A549 (cell line): ENCODE measurements around the gene ANXA9. TPM values are rescaled to one million over a fixed set of nuclear protein-coding genes. Genes with fewer than 3 reads are reported as not detected.

Experiments used
- ATAC-seq, 2 experiments: fragments of 200-7000 bp in 1 of 2; fragments of >200 bp in 1 of 2; cut with Nextera tagmentation in 1 of 2; cut with Tn5 transposase in 1 of 2; 3 replicates each; pipeline versions ENCODE4 v1.8.0 to v1.9.1; 2018 to 2020; ENCODE audit warnings: mild to moderate bottlenecking in 1 of 2, moderate library complexity in 1 of 2
- CTCF ChIA-PET: fragments of 300-600 bp; sonication (Branson Sonifier 250); formaldehyde crosslinking; extraction: SDS; loops from one replicate; lab custom pipeline; 2021; ENCODE audit warnings: antibody characterized with exemption, inconsistent platforms; lab: Yijun Ruan, JAX
- POLR2A ChIA-PET: fragments of 350-600 bp; formaldehyde crosslinking; extraction: SDS; loops from one replicate; lab custom pipeline; 2021; ENCODE audit warnings: antibody characterized with exemption, inconsistent platforms; lab: Yijun Ruan, JAX
- DNase-seq, 2 experiments: peaks; one replicate each; pipeline versions ENCODE4 v3.0.0 to v3.0.0-alpha.2; 2011 to 2016; ENCODE audit warnings: low read depth in 1 of 2, low spot score in 1 of 2
- FAIRE-seq: peaks from 2 replicates; lab custom pipeline; 2011; peaks lifted over from hg19 to GRCh38; lab: Jason Lieb, UNC
- H3K27ac ChIP-seq, 2 experiments: fragments of >200 bp; sonication (Bioruptor Twin); formaldehyde crosslinking; 3 replicates each; pipeline ENCODE4 v1.5.1; 2016 to 2017
- H3K4me1 ChIP-seq: fragments of >200 bp; sonication (Bioruptor Twin); formaldehyde crosslinking; 3 replicates; pipeline ENCODE4 v1.6.1; 2016
- H3K4me2 ChIP-seq: fragments of >200 bp; sonication (Bioruptor Twin); formaldehyde crosslinking; 3 replicates; pipeline ENCODE4 v1.6.1; 2016
- H3K4me3 ChIP-seq: fragments of >200 bp; sonication (Bioruptor Twin); formaldehyde crosslinking; 3 replicates; pipeline ENCODE4 v1.5.1; 2016
- H3K9me3 ChIP-seq: fragments of >200 bp; sonication (Bioruptor Twin); formaldehyde crosslinking; 3 replicates; pipeline ENCODE4 v1.6.1; 2016
- CHD4 ChIP-seq: fragments of 200-600 bp; sonication (generic); IDR thresholded peaks from 2 replicates; pipeline ENCODE4 v1.6.1; 2016; ENCODE audit warnings: antibody characterized with exemption, mild to moderate bottlenecking, borderline replicate concordance
- CTCF ChIP-seq: fragments of >200 bp; sonication (Bioruptor Twin); formaldehyde crosslinking; IDR thresholded peaks from 3 replicates; pipeline ENCODE4 v1.5.1; 2016
- ESRRA ChIP-seq: fragments of 150-350 bp; IDR thresholded peaks from 2 replicates; pipeline ENCODE4 v1.6.1; 2014; ENCODE audit warnings: mild to moderate bottlenecking, low read length, borderline replicate concordance
- HOXB5 ChIP-seq: fragments of 250-450 bp; sonication (Bioruptor Pico); IDR thresholded peaks from 2 replicates; pipeline ENCODE4 v1.5.0; 2020; ENCODE audit warnings: mild to moderate bottlenecking, moderate library complexity
- KDM1A ChIP-seq: fragments of 200-600 bp; sonication (generic); IDR thresholded peaks from 2 replicates; pipeline ENCODE4 v1.6.1; 2016; ENCODE audit warnings: low read depth, mild to moderate bottlenecking
- NFE2L2 ChIP-seq: fragments of 150-350 bp; conservative IDR thresholded peaks from 2 replicates; pipeline ENCODE4 v1.6.1; 2014; ENCODE audit warnings: low read length
- POLR2A ChIP-seq: IDR thresholded peaks from 2 replicates; pipeline ENCODE4 v1.6.1; 2012; ENCODE audit warnings: mild to moderate bottlenecking, low read length
- RNF2 ChIP-seq: fragments of 200-600 bp; sonication (generic); IDR thresholded peaks from 2 replicates; pipeline ENCODE4 v1.6.1; 2016; ENCODE audit warnings: low read depth, mild to moderate bottlenecking, antibody characterized with exemption, moderate library complexity, borderline replicate concordance
- TP53 ChIP-seq: fragments of 250-450 bp; sonication (Bioruptor Pico); IDR thresholded peaks from 2 replicates; pipeline ENCODE4 v1.5.0; 2021; ENCODE audit warnings: mild to moderate bottlenecking, moderate library complexity
- WGBS: methylation state at CpG from one replicate; pipeline ENCODE4 v1.1.6; 2017; ENCODE audit errors: missing lambda C conversion rate; 5-methylcytosine and 5-hydroxymethylcytosine counted together
- polyA plus RNA-seq, 4 experiments: library from polyadenylated mRNA; depleted of rRNA in 3 of 4; stranded (reverse); fragments of >200 nt; fragmentation: RNase III in 1 of 4; extraction: RNeasy Plus Mini Kit Qiagen cat#74134 plus additional on column Dnase treatment in 1 of 4; gene quantifications; 2 replicates in 3 of 4; 3 replicates in 1 of 4; pipeline ENCODE4 v1.2.3, GENCODE V29; 2011 to 2017
- small RNA-seq, 6 experiments: library from RNA; depleted of rRNA; stranded (forward); fragments of <200 nt; gene quantifications; one replicate each; pipeline ENCODE3, GENCODE V24; 2012
- TF ChIP-seq, protein P1 (sequence below): IDR thresholded peaks from 2 replicates; pipeline ENCODE4 v1.6.1; 2012; ENCODE audit warnings: low read depth, borderline replicate concordance
- TF ChIP-seq, protein P2 (sequence below): fragments of 450-650 bp; IDR thresholded peaks from 2 replicates; pipeline ENCODE4 v1.6.1; 2014; ENCODE audit warnings: antibody characterized with exemption

The ANXA9 gene
- polyA plus RNA-seq, 2 of the 4 experiments (the other 2 are of a cell fraction), result 2.1 to 2.2 TPM

DNA sequence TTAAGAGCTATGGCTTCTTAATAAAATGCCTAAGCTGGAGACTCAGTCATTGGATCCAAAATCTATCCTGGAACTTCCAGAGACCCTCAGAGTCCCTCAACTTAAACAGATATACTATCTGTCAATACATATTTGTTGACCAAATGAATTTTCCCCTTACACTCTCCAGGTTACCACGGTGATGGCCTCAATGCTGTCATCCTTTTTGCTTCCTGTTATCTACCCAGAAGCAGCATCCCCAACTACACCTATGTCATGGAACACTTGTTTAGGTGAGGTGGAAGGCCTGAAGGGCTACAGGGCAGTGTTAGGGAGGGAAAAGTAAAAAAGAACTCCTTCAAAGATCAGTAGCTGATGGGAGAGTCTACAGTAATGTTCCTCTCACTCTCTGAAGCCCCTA is 61.1 kb downstream of the ANXA9 start:
- CTCF ChIA-PET, result interaction anchor here (0.7 to 2.8 kb wide), 6 partner anchors 16 to 212 kb away, joined by 3 to 14 read pairs (median 3); partner anchors contain the start of genes CDC42SE1 and MLLT11

More for the DNA sequence above, 61.1 kb downstream of the ANXA9 start:
- POLR2A ChIA-PET, result interaction anchor here (0.6 kb wide), 1 partner anchor 287 kb away, joined by 4 read pairs; no protein-coding TSS in a partner anchor
- no peak for FAIRE-seq
- H3K4me1 ChIP-seq, result peaks cover 5% of the 10 kb centered on the region; the same call in 1 of the 3 replicates
- no peak overlapping the region for H3K27ac ChIP-seq
- H3K4me3 ChIP-seq, result no peak overlapping the region
- DNase-seq, result no peak
- H3K4me2 ChIP-seq, result no peak overlapping the region
- H3K9me3 ChIP-seq, result no peaks in the 10 kb centered on the region
- 93% methylated on average over 1 of the region's 1 CpG for WGBS
- no peak for ATAC-seq
- TF ChIP-seq, protein P1, sequence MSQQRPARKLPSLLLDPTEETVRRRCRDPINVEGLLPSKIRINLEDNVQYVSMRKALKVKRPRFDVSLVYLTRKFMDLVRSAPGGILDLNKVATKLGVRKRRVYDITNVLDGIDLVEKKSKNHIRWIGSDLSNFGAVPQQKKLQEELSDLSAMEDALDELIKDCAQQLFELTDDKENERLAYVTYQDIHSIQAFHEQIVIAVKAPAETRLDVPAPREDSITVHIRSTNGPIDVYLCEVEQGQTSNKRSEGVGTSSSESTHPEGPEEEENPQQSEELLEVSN, result no peak
- no peak for TF ChIP-seq TP53 (CRISPR knock-in tag)
- TF ChIP-seq RNF2, result no peak
- no peak for TF ChIP-seq KDM1A
- no peak for TF ChIP-seq CTCF
- no peak for TF ChIP-seq CHD4
- no peak for TF ChIP-seq HOXB5 (CRISPR knock-in tag)
- TF ChIP-seq ESRRA, result no peak
- TF ChIP-seq, protein P2, sequence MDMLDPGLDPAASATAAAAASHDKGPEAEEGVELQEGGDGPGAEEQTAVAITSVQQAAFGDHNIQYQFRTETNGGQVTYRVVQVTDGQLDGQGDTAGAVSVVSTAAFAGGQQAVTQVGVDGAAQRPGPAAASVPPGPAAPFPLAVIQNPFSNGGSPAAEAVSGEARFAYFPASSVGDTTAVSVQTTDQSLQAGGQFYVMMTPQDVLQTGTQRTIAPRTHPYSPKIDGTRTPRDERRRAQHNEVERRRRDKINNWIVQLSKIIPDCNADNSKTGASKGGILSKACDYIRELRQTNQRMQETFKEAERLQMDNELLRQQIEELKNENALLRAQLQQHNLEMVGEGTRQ, result no peak
- TF ChIP-seq NFE2L2, result no peak
- TF ChIP-seq POLR2A, result no peak

Small RNA genes lying within 50 kb of the gene (small RNA-seq; reads per million reads assigned to genes)
- gene RNU6-884P, result 0 to 2.1 (median 0.42) reads per million in 6 experiments

Other genes with a start within 250 kb of the ANXA9 start
- gene CTSS, start 216.5 kb upstream of the ANXA9 start, polyA plus RNA-seq (2011; rRNA removed), result 29.6 and 33.9 TPM in 2 replicates
- 9.4 to 11.5 TPM (median 10.7 TPM) in 3 replicates for gene CTSS, start 216.5 kb upstream of the ANXA9 start, polyA plus RNA-seq (2017; fragmentation: RNase III; extraction: RNeasy Plus Mini Kit Qiagen cat#74134 plus additional on column Dnase treatment)
- gene CTSK, start 174.0 kb upstream of the ANXA9 start, polyA plus RNA-seq (2011; rRNA removed), result 5.0 and 6.7 TPM in 2 replicates
- gene CTSK, start 174.0 kb upstream of the ANXA9 start, polyA plus RNA-seq (2017; fragmentation: RNase III; extraction: RNeasy Plus Mini Kit Qiagen cat#74134 plus additional on column Dnase treatment), result 2.4 to 2.5 TPM (median 2.4 TPM) in 3 replicates
- 25.6 and 30.8 TPM in 2 replicates for gene ARNT, start 105.7 kb upstream of the ANXA9 start, polyA plus RNA-seq (2011; rRNA removed)
- 13.8 to 17.6 TPM (median 17.6 TPM) in 3 replicates for gene ARNT, start 105.7 kb upstream of the ANXA9 start, polyA plus RNA-seq (2017; fragmentation: RNase III; extraction: RNeasy Plus Mini Kit Qiagen cat#74134 plus additional on column Dnase treatment)
- gene CTXND2, start 95.2 kb upstream of the ANXA9 start, polyA plus RNA-seq (2011; rRNA removed), result not detected in 2 replicates
- not detected in 3 replicates for gene CTXND2, start 95.2 kb upstream of the ANXA9 start, polyA plus RNA-seq (2017; fragmentation: RNase III; extraction: RNeasy Plus Mini Kit Qiagen cat#74134 plus additional on column Dnase treatment)
- gene SETDB1, start 55.9 kb upstream of the ANXA9 start, polyA plus RNA-seq (2011; rRNA removed), result 48.8 and 56.9 TPM in 2 replicates
- 25.1 to 27.6 TPM (median 25.2 TPM) in 3 replicates for gene SETDB1, start 55.9 kb upstream of the ANXA9 start, polyA plus RNA-seq (2017; fragmentation: RNase III; extraction: RNeasy Plus Mini Kit Qiagen cat#74134 plus additional on column Dnase treatment)
- gene CERS2, start 7.5 kb upstream of the ANXA9 start, polyA plus RNA-seq (2011; rRNA removed), result 356 and 395 TPM in 2 replicates
- 183 to 196 TPM (median 196 TPM) in 3 replicates for gene CERS2, start 7.5 kb upstream of the ANXA9 start, polyA plus RNA-seq (2017; fragmentation: RNase III; extraction: RNeasy Plus Mini Kit Qiagen cat#74134 plus additional on column Dnase treatment)
- gene MINDY1, start 24.6 kb downstream of the ANXA9 start, polyA plus RNA-seq (2011; rRNA removed), result 5.2 and 7.9 TPM in 2 replicates
- gene MINDY1, start 24.6 kb downstream of the ANXA9 start, polyA plus RNA-seq (2017; fragmentation: RNase III; extraction: RNeasy Plus Mini Kit Qiagen cat#74134 plus additional on column Dnase treatment), result 4.0 to 4.8 TPM (median 4.8 TPM) in 3 replicates
- gene PRUNE1, start 26.2 kb downstream of the ANXA9 start, polyA plus RNA-seq (2011; rRNA removed), result 27.0 and 27.5 TPM in 2 replicates
- 11.1 to 11.9 TPM (median 11.1 TPM) in 3 replicates for gene PRUNE1, start 26.2 kb downstream of the ANXA9 start, polyA plus RNA-seq (2017; fragmentation: RNase III; extraction: RNeasy Plus Mini Kit Qiagen cat#74134 plus additional on column Dnase treatment)
- gene BNIPL, start 54.3 kb downstream of the ANXA9 start, polyA plus RNA-seq (2011; rRNA removed), result 0.30 and 0.38 TPM in 2 replicates
- 0.22 to 0.51 TPM (median 0.28 TPM) in 3 replicates for gene BNIPL, start 54.3 kb downstream of the ANXA9 start, polyA plus RNA-seq (2017; fragmentation: RNase III; extraction: RNeasy Plus Mini Kit Qiagen cat#74134 plus additional on column Dnase treatment)
- gene C1orf56, start 65.5 kb downstream of the ANXA9 start, polyA plus RNA-seq (2011; rRNA removed), result 2.9 and 3.3 TPM in 2 replicates
- 5.1 to 6.8 TPM (median 6.6 TPM) in 3 replicates for gene C1orf56, start 65.5 kb downstream of the ANXA9 start, polyA plus RNA-seq (2017; fragmentation: RNase III; extraction: RNeasy Plus Mini Kit Qiagen cat#74134 plus additional on column Dnase treatment)
- 78.1 and 83.1 TPM in 2 replicates for gene CDC42SE1, start 77.3 kb downstream of the ANXA9 start, polyA plus RNA-seq (2011; rRNA removed)
- gene CDC42SE1, start 77.3 kb downstream of the ANXA9 start, polyA plus RNA-seq (2017; fragmentation: RNase III; extraction: RNeasy Plus Mini Kit Qiagen cat#74134 plus additional on column Dnase treatment), result 50.6 to 54.7 TPM (median 52.0 TPM) in 3 replicates
- gene MLLT11, start 78.1 kb downstream of the ANXA9 start, polyA plus RNA-seq (2011; rRNA removed), result 33.7 and 35.3 TPM in 2 replicates
- gene MLLT11, start 78.1 kb downstream of the ANXA9 start, polyA plus RNA-seq (2017; fragmentation: RNase III; extraction: RNeasy Plus Mini Kit Qiagen cat#74134 plus additional on column Dnase treatment), result 26.0 to 28.2 TPM (median 26.5 TPM) in 3 replicates
- 9.9 and 10.8 TPM in 2 replicates for gene GABPB2, start 88.5 kb downstream of the ANXA9 start, polyA plus RNA-seq (2011; rRNA removed)
- gene GABPB2, start 88.5 kb downstream of the ANXA9 start, polyA plus RNA-seq (2017; fragmentation: RNase III; extraction: RNeasy Plus Mini Kit Qiagen cat#74134 plus additional on column Dnase treatment), result 2.4 to 3.9 TPM (median 3.3 TPM) in 3 replicates
- 1.3 and 1.7 TPM in 2 replicates for gene SEMA6C, start 164.3 kb downstream of the ANXA9 start, polyA plus RNA-seq (2011; rRNA removed)
- 1.5 to 2.5 TPM (median 1.6 TPM) in 3 replicates for gene SEMA6C, start 164.3 kb downstream of the ANXA9 start, polyA plus RNA-seq (2017; fragmentation: RNase III; extraction: RNeasy Plus Mini Kit Qiagen cat#74134 plus additional on column Dnase treatment)
- not detected in 2 replicates for gene TNFAIP8L2, start 174.4 kb downstream of the ANXA9 start, polyA plus RNA-seq (2011; rRNA removed)
- not detected in 3 replicates for gene TNFAIP8L2, start 174.4 kb downstream of the ANXA9 start, polyA plus RNA-seq (2017; fragmentation: RNase III; extraction: RNeasy Plus Mini Kit Qiagen cat#74134 plus additional on column Dnase treatment)
- gene LYSMD1, start 183.6 kb downstream of the ANXA9 start, polyA plus RNA-seq (2011; rRNA removed), result 10.5 and 11.6 TPM in 2 replicates
- gene LYSMD1, start 183.6 kb downstream of the ANXA9 start, polyA plus RNA-seq (2017; fragmentation: RNase III; extraction: RNeasy Plus Mini Kit Qiagen cat#74134 plus additional on column Dnase treatment), result 7.0 to 7.3 TPM (median 7.3 TPM) in 3 replicates
- gene SCNM1, start 183.9 kb downstream of the ANXA9 start, polyA plus RNA-seq (2011; rRNA removed), result 27.9 and 29.3 TPM in 2 replicates
- gene SCNM1, start 183.9 kb downstream of the ANXA9 start, polyA plus RNA-seq (2017; fragmentation: RNase III; extraction: RNeasy Plus Mini Kit Qiagen cat#74134 plus additional on column Dnase treatment), result 29.5 to 31.7 TPM (median 30.9 TPM) in 3 replicates
- 0.30 TPM in 1 of 2 replicates, not detected in the other for gene TMOD4, start 193.7 kb downstream of the ANXA9 start, polyA plus RNA-seq (2011; rRNA removed)
- gene TMOD4, start 193.7 kb downstream of the ANXA9 start, polyA plus RNA-seq (2017; fragmentation: RNase III; extraction: RNeasy Plus Mini Kit Qiagen cat#74134 plus additional on column Dnase treatment), result 0.29 to 0.49 TPM in 2 of 3 replicates, not detected in the other
- 64.4 and 81.2 TPM in 2 replicates for gene VPS72, start 207.9 kb downstream of the ANXA9 start, polyA plus RNA-seq (2011; rRNA removed)
- 49.7 to 50.8 TPM (median 49.8 TPM) in 3 replicates for gene VPS72, start 207.9 kb downstream of the ANXA9 start, polyA plus RNA-seq (2017; fragmentation: RNase III; extraction: RNeasy Plus Mini Kit Qiagen cat#74134 plus additional on column Dnase treatment)
- 129 and 183 TPM in 2 replicates for gene PIP5K1A, start 216.3 kb downstream of the ANXA9 start, polyA plus RNA-seq (2011; rRNA removed)
- gene PIP5K1A, start 216.3 kb downstream of the ANXA9 start, polyA plus RNA-seq (2017; fragmentation: RNase III; extraction: RNeasy Plus Mini Kit Qiagen cat#74134 plus additional on column Dnase treatment), result 46.8 to 50.0 TPM (median 49.4 TPM) in 3 replicates